Measurements from ENCODE around the gene OR11H7.

DNA sequence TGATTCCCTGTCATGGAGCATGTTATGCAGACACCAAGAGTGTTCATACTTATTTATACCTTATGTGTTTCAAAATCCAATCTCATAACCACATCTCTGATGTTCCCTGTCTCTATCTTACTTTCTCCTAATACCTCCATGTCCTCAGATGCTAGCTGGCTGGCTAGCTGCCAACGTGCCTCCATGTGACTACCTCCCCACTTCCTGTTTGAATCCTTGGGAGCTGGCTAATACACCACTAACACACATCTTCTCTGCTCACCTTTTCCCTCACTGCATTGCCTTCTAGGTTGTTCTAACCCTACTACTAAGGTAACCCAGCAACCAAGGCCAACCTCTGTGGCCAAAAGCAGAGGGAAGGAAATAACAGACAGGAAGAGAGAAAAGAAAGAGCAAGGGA lies 49.6 kb downstream of the OR11H7 start:
- TF ChIP-seq POLR2AphosphoS5 (IDR thresholded peaks at IDR 0.05) (no peak), EP300 (IDR thresholded peaks at IDR 0.05) (no peak)
- TF ChIP-seq, protein P1, sequence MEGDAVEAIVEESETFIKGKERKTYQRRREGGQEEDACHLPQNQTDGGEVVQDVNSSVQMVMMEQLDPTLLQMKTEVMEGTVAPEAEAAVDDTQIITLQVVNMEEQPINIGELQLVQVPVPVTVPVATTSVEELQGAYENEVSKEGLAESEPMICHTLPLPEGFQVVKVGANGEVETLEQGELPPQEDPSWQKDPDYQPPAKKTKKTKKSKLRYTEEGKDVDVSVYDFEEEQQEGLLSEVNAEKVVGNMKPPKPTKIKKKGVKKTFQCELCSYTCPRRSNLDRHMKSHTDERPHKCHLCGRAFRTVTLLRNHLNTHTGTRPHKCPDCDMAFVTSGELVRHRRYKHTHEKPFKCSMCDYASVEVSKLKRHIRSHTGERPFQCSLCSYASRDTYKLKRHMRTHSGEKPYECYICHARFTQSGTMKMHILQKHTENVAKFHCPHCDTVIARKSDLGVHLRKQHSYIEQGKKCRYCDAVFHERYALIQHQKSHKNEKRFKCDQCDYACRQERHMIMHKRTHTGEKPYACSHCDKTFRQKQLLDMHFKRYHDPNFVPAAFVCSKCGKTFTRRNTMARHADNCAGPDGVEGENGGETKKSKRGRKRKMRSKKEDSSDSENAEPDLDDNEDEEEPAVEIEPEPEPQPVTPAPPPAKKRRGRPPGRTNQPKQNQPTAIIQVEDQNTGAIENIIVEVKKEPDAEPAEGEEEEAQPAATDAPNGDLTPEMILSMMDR (IDR thresholded peaks at IDR 0.05): no peak
